Measurements from ENCODE around the gene PRKAG2. TPM values are rescaled to one million over a fixed set of nuclear protein-coding genes. Genes with fewer than 3 reads are reported as not detected.

The PRKAG2 gene
- total RNA-seq, 1 donor from 2014 or later = 35.4 TPM

- Histone ChIP-seq H3K4me1 (no peaks in the 10 kb centered on the region), H3K9me3 (no peaks in the 10 kb centered on the region), H3K27ac (no peak overlapping the region), H3K4me3 (no peak overlapping the region), H3K36me3 (no peaks in the 10 kb centered on the region), H3K27me3 (ENCODE audit: low read depth) (no peaks in the 10 kb centered on the region)
- no peak for TF ChIP-seq CTCF (IDR thresholded peaks at IDR 0.05)
- DNase-seq = no peak
- no peak for ATAC-seq
- intact Hi-C loops (cut with DNase I) = no loop called here
Measured at GRCh38 chr7:151641587-151641986, 235.3 kb downstream of the PRKAG2 start.

- DNase-seq = no peak
- intact Hi-C loops (cut with DNase I) = no loop called here
- no peak for ATAC-seq
- no peaks in the 10 kb centered on the region for H3K9me3 ChIP-seq
- no peak for TF ChIP-seq CTCF (IDR thresholded peaks at IDR 0.05)
- H3K4me1 ChIP-seq = no peaks in the 10 kb centered on the region
- no peaks in the 10 kb centered on the region for H3K36me3 ChIP-seq
- no peak overlapping the region for H3K4me3 ChIP-seq
- no peaks in the 10 kb centered on the region for H3K27me3 ChIP-seq (ENCODE audit: low read depth)
- no peak overlapping the region for H3K27ac ChIP-seq
Measured at GRCh38 chr7:151637781-151638261, 239.1 kb downstream of the PRKAG2 start.

- H3K4me1 ChIP-seq = peaks cover 15% of the 10 kb centered on the region
- no peaks in the 10 kb centered on the region for H3K36me3 ChIP-seq
- H3K27ac ChIP-seq = no peak overlapping the region
- H3K4me3 ChIP-seq = no peak overlapping the region
- DNase-seq = no peak
- no peaks in the 10 kb centered on the region for H3K27me3 ChIP-seq (ENCODE audit: low read depth)
- ATAC-seq = no peak
- no peaks in the 10 kb centered on the region for H3K9me3 ChIP-seq
- intact Hi-C loops (cut with DNase I) = no loop called here
- TF ChIP-seq CTCF (IDR thresholded peaks at IDR 0.05) = no peak
Measured at GRCh38 chr7:151634643-151635042, 242.3 kb downstream of the PRKAG2 start.

- peak overlapping the region; percentile 90 for H3K27ac ChIP-seq
Measured at GRCh38 chr7:151633516-151633812, 243.5 kb downstream of the PRKAG2 start.

GRCh38 chr7:151632750-151633515 is 244.0 kb downstream of the PRKAG2 start:
- no peak for TF ChIP-seq CTCF (IDR thresholded peaks at IDR 0.05)
- Histone ChIP-seq H3K4me3 (peak overlapping the region; percentile 59), H3K4me1 (peaks cover 15% of the 10 kb centered on the region), H3K27ac (peak overlapping the region; percentile 90), H3K9me3 (no peaks in the 10 kb centered on the region), H3K36me3 (no peaks in the 10 kb centered on the region), H3K27me3 (ENCODE audit: low read depth) (no peaks in the 10 kb centered on the region)
- peak; percentile 73 to 74 for ATAC-seq
- peak; percentile 81 for DNase-seq
- intact Hi-C loops (cut with DNase I) = no loop called here

More at GRCh38 chr7:151633516-151633812, 243.5 kb downstream of the PRKAG2 start:
- intact Hi-C loops (cut with DNase I) = no loop called here
- TF ChIP-seq CTCF (IDR thresholded peaks at IDR 0.05) = no peak
- Histone ChIP-seq H3K27me3 (ENCODE audit: low read depth) (no peaks in the 10 kb centered on the region), H3K9me3 (no peaks in the 10 kb centered on the region), H3K4me1 (peaks cover 15% of the 10 kb centered on the region), H3K4me3 (no peak overlapping the region), H3K36me3 (no peaks in the 10 kb centered on the region)
- ATAC-seq (no peak), DNase-seq (no peak)

All from lower lobe of right lung (tissue), 2 donors.